A549 treated with AZD2906 at 1 μM for 4 hours (cell line): ENCODE results near the gene EVL. TPM values are rescaled to one million over a fixed set of nuclear protein-coding genes. Genes with fewer than 3 reads are reported as not detected.

ENCODE experiments used
- total RNA-seq: library from RNA; stranded (reverse); fragments of 200-300 nt; extraction: Qiagen RNA extraction; gene quantifications from 5 replicates; pipeline ENCODE4 v1.2.3, GENCODE V29; 2022

Gene EVL
- 27.8 to 36.1 TPM (median 30.3 TPM) in 5 replicates for total RNA-seq

GRCh38 chr14:100065111-100065871 lies at the start of gene EVL:
Gene EVL (plus strand): TSS chr14:100065422. CDS start chr14:100065501, 79 bp downstream.

GRCh38 chr14:100159094-100159864 lies 94.1 kb downstream of the EVL start, which contains the start of gene DEGS2:
Gene DEGS2 (minus strand): TSS chr14:100159645. CDS start chr14:100159587, 58 bp downstream.

Other genes starting within 250 kb of the EVL start
- gene DEGS2, start 94.2 kb downstream of the EVL start, total RNA-seq, result 1.5 to 3.7 TPM (median 3.0 TPM) in 5 replicates
- 62.4 to 68.7 TPM (median 66.8 TPM) in 5 replicates for gene YY1, start 173.7 kb downstream of the EVL start, total RNA-seq
- gene SLC25A29, start 241.0 kb downstream of the EVL start, total RNA-seq, result 6.2 to 11.3 TPM (median 10.5 TPM) in 5 replicates